GM19351 (cell line): ENCODE data around the gene RPGRIP1.
"Not testable (repeated sequence)": the region's sequence is repeated elsewhere in the genome, so short reads cannot be mapped to it uniquely, and the experiment has no call there.

Source experiments
- ATAC-seq: cut with Tn5 transposase; IDR thresholded peaks from one replicate; pipeline ENCODE4 v1.9.1; 2021; ENCODE audit warnings: mild to moderate bottlenecking, moderate library complexity; ENCODE audit not compliant: unreplicated experiment

The RPGRIP1 gene

GRCh38 chr14:21258005-21258888 is 21.6 kb upstream of the RPGRIP1 start:
- no peak for ATAC-seq

GRCh38 chr14:21258889-21259787 is 20.7 kb upstream of the RPGRIP1 start:
- no peak for ATAC-seq

- no peak for ATAC-seq
Measured at GRCh38 chr14:21261824-21262223, 18.1 kb upstream of the RPGRIP1 start.

- ATAC-seq = no peak
Measured at GRCh38 chr14:21262410-21262809, 17.5 kb upstream of the RPGRIP1 start.

GRCh38 chr14:21263284-21264024 is 16.4 kb upstream of the RPGRIP1 start:
- no peak for ATAC-seq

GRCh38 chr14:21264025-21264801 is 15.7 kb upstream of the RPGRIP1 start:
- peak; percentile 81 for ATAC-seq

- no peak for ATAC-seq
Measured at GRCh38 chr14:21267431-21267845, 12.4 kb upstream of the RPGRIP1 start.

- no peak for ATAC-seq
Measured at GRCh38 chr14:21267886-21268616, 11.8 kb upstream of the RPGRIP1 start.

- no peak for ATAC-seq
Measured at GRCh38 chr14:21268617-21269251, 11.1 kb upstream of the RPGRIP1 start.

- peak; percentile 90 for ATAC-seq
Measured at GRCh38 chr14:21269252-21270046, 10.4 kb upstream of the RPGRIP1 start, which contains the start of gene HNRNPC. HNRNPC (minus strand) TSS chr14:21269442; CDS start chr14:21234193, 35,249 bp downstream.

- not testable (repeated sequence) for ATAC-seq
Measured at GRCh38 chr14:21272661-21273060, 7.2 kb upstream of the RPGRIP1 start.

- ATAC-seq = no peak
Measured at GRCh38 chr14:21275261-21275858, 4.5 kb upstream of the RPGRIP1 start.

GRCh38 chr14:21278632-21279031 is 1.3 kb upstream of the RPGRIP1 start:
- ATAC-seq = no peak

GRCh38 chr14:21281917-21282316 is 2.0 kb downstream of the RPGRIP1 start:
- ATAC-seq = not testable (repeated sequence)

- not testable (repeated sequence) for ATAC-seq
Measured at GRCh38 chr14:21286516-21286915, 6.6 kb downstream of the RPGRIP1 start.

GRCh38 chr14:21287168-21287567 is 7.3 kb downstream of the RPGRIP1 start:
- no peak for ATAC-seq

- not testable (repeated sequence) for ATAC-seq
Measured at GRCh38 chr14:21294026-21294425, 14.1 kb downstream of the RPGRIP1 start.

GRCh38 chr14:21298358-21298757 is 18.5 kb downstream of the RPGRIP1 start:
- ATAC-seq = no peak
